GM20431 (cell line): ENCODE measurements around the gene GIMAP5.
"Not testable (repeated sequence)": the region's sequence is repeated elsewhere in the genome, so short reads cannot be mapped to it uniquely, and the experiment has no call there.

ENCODE experiments used
- in situ Hi-C: fragments of 300-500 bp; cut with MseI, MboI; formaldehyde crosslinking; loops from one replicate; pipeline ENCODE4 v1.15.0; 2020; ENCODE audit warnings: low sequenced_read_pairs; ENCODE audit not compliant: unreplicated experiment

GIMAP5 gene

DNA sequence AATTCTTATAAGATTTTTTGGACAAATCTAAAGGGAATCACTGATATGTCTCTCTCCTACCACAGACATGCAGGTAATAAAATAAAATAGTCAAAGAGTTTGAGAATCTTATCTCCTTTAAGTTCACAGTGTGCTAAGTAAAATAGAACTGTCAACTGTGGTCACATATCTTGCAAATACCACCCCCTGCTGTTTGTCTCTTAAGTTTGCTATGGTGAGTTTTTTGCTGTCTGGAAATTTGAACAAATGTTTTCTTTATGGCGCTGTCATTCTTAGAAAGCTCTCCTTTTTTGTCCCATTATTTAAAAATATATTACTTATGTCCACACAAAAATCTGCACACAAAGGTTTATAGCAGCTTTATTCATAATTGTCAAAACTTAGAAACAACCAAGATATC is 19.6 kb downstream of the GIMAP5 start:
- in situ Hi-C loops, result no loop called here

DNA sequence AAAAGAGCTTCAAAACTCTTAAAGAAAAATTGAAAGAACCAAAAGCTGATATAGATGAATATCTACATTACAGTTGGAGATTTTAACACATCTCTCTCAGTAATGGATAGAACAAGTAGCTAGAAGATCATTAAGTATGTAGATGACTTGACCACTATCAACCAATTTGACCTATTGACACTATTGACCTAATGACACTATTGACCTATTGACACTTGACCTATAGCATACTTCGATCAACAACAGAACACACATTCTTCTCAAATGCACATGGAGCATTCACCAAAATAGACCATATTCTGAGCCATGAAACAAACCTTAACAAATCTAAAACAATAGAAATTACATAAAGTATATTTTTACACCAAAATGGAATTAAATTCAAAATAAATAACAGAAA is 22.3 kb downstream of the GIMAP5 start:
- in situ Hi-C loops, result no loop called here

DNA sequence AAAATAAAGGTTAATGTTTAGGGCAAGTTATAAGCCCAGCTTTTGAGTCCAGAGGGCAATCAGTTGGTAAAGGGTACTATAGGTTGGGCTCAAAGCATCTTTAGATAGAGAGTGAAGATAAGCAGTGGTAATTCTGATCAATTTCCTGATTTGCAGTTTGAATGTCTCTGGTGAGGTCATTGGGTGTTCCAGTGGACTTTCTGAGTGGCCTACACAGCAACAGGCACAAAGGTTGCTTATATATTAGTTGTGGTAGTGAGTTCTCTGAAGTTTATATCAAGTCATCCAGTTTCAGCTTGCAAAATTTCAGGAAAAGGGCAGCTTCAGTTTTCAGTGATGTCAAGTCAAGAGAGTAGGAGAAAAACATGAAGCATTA is 29.1 kb downstream of the GIMAP5 start:
- in situ Hi-C loops, result no loop called here

DNA sequence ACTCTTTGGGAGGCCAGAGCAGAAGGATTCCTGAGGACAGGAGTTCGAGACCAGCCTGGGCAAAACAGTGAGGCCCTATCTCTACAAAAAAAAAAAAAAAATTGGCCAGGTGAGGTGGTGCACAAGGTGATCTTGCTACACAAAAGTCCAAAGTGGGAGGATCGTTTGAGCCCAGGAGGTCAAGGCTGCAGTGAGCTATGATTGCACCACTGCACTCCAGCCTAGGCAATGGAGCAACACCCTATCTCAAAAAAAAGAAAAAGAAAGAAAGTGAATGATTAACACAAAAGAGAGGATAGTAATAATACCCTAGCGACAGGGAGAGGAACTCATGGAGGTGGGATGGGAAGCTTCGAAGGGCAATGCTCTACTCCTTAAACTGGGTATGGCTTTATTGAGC is 32.5 kb downstream of the GIMAP5 start:
- in situ Hi-C loops, result no loop called here

DNA sequence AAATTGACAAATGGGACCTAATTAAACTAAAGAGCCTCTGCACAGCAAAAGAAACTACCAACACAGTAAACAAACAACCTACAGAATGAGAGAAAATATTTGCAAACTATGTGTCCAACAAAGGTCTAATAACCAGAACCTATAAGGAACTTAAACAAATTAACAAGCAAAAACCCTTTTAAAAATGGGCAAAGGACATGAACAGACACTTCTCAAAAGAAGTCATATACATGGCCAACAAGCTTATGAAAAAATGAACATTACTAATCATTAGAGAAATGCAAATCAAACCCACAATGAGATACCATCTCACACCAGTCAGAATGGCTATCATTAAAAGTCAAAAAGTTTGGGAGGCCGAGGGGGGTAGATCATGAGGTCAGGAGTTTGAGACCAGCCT is 36.9 kb downstream of the GIMAP5 start:
- in situ Hi-C loops, result not testable (repeated sequence)

DNA sequence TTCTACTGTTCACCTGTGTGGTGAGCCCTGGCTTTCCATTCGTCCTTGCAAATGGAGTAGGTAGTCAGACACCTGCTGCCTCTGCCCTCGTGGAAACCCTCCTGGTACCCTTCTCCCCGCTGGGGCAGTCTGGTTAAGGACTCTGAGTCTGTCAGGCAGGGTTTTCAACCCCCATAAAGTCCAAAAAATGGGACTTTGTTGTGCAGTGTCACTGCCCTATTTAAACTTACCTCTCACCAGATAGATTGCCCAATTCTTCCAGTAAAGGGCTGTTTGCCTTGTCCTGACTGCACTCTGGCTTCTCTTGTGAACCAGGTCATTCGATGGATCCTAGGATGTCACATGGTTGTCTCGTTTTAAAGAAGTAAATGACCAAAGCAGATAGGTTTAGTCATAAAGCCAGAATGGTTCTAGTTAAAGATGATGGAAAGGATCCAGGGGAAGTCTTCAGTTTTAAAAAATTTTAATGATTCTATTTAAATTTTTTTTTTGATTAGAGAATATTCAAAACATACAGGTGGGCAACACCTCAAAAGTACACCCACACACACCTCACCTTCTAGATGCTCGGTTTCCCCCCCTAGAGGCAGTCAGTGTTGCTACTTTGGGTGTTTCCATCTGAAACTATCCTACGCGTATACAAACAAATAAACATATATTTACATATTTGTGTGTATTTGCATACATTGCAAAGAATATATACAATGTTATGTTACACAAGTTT is 41.0 kb downstream of the GIMAP5 start:
- in situ Hi-C loops, result loop anchor here (25.0 kb wide), 1 partner anchor 209 kb away; the partner anchor contains the start of genes KCNH2 and NOS3

DNA sequence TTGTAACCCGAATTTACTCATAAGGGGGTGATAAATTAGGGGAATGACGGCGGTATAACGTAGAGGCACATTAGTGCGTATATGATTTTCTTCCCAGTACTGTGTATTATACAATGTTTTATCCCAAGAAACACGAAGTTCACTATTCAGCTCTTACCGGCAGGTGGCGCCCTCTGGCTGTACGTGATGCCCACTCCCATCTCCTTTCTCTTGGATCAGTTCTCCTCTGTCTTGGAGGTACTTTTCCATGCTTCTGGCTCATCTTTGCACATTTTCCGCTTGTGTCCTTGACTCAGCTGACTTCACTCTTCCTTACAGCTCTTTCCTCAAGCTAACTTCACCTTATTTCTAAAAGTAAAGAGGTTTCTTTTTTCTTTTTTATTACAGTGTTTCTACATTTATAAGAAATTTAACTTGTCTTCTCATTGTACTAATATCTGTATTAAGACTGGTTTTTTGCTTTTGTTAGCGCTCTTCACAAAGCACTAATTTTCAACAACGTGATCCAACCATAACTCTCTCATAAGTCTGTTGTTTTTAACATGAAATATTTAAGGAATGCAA is 41.6 kb downstream of the GIMAP5 start:
- in situ Hi-C loops, result loop anchor here (25.0 kb wide), 1 partner anchor 208 kb away; the partner anchor contains the start of genes KCNH2 and NOS3

DNA sequence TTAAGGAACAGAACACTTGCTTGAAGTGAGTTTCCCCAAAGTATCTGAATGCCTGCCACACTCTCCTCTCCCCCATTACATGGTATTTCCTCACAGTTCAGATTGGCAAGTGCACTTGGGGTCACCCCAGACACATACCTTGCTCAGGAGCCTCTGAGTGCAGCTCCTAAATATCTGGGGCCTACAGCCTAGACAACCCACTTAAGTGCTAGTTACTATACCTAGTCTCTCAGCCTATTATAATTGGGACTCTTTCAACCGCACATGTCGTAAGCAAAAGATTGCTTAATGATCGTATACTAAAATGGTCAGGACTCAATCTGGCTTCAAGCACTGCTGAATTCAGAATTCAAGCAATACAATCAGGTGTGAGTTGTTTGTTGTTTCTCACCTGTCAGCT is 43.1 kb downstream of the GIMAP5 start:
- in situ Hi-C loops, result loop anchor here (25.0 kb wide), 1 partner anchor 207 kb away; the partner anchor contains the start of genes KCNH2 and NOS3

DNA sequence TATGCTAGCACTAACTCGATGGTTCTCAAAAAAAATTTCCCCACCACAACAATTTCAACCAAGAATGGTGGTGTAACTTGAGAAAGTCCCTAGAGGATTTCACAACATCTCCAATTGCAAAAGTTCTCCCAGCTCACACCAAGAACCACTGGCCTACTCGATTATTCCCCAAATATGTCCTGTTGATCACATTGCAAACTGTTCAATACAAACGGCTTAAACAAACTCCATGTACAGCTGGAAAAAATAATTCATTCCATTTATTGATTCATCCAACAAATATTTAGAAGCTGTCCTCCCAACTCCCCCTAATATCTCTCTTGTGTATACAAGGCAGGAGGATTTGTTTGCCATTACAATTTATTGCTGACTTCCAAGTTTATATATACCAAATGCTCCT is 43.9 kb downstream of the GIMAP5 start:
- in situ Hi-C loops, result loop anchor here (25.0 kb wide), 1 partner anchor 206 kb away; the partner anchor contains the start of genes KCNH2 and NOS3

DNA sequence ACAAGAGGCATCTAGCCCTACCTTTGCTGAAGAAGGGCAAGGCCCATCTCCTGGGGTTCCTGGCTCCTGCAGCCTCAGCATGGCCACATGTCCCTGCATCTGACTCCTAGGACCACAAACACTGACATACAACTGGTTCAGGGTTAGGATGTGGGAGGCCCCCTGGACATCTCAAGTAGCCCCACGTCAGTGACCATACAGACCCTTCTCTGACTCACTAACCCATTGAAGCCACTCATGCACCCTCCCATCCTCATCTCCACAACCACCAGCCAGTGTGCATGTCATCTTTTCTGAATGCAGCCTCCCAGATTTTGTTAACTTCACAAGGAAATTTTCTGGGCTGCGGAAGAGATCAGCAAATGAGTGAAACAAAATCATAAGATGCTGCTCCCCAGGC is 44.7 kb downstream of the GIMAP5 start:
- in situ Hi-C loops, result loop anchor here (25.0 kb wide), 1 partner anchor 205 kb away; the partner anchor contains the start of genes KCNH2 and NOS3

DNA sequence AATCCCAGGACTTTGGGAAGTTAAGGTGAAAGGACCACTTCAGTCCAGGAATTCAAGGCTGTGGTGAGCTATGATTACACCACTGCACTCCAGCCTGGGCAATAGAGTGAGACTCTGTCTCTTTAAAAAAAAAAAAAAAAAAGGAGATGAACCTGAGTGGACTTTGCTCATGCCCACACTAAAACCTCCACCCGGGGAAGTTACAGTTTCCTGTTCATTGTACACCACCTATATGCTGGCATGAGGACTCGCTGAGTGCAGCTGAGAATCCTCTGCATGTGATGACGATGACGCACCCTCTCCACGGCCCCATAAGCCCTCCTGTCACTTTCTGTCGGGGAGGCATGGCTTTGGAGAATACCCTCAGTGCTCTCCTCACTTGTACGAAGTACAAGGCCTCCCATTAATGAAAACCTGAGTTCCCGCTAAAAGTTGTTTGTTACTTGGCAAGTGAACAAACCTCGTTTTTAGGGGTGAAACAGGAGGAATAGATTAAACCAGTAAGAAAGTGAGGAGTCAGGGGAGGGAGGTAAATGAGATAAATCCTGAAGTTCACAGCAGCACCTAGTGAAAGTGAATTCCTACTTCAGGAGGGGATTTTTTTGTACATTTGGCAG is 47.0 kb downstream of the GIMAP5 start:
- in situ Hi-C loops, result loop anchor here (25.0 kb wide), 1 partner anchor 203 kb away; the partner anchor contains the start of genes KCNH2 and NOS3

DNA sequence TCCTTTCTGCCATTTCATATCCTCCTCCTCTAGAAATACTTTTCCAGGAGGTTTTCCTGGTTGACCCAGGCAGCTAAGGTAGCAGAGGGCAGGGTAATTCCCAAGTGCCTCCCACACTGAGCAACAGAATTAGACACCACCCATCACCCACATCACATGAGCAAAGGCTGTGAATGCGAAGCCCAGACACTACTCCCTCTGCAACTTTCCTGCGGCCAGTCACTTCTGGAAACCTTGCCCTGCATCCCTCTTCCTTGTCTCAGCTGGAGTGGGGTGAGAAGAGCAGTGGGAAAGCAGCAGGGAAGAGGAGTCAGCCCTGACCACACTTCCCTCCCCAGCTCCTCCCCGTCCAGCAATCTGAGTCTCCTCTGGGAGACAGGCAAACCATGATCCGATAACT is 47.7 kb downstream of the GIMAP5 start:
- in situ Hi-C loops, result loop anchor here (25.0 kb wide), 1 partner anchor 202 kb away; the partner anchor contains the start of genes KCNH2 and NOS3

DNA sequence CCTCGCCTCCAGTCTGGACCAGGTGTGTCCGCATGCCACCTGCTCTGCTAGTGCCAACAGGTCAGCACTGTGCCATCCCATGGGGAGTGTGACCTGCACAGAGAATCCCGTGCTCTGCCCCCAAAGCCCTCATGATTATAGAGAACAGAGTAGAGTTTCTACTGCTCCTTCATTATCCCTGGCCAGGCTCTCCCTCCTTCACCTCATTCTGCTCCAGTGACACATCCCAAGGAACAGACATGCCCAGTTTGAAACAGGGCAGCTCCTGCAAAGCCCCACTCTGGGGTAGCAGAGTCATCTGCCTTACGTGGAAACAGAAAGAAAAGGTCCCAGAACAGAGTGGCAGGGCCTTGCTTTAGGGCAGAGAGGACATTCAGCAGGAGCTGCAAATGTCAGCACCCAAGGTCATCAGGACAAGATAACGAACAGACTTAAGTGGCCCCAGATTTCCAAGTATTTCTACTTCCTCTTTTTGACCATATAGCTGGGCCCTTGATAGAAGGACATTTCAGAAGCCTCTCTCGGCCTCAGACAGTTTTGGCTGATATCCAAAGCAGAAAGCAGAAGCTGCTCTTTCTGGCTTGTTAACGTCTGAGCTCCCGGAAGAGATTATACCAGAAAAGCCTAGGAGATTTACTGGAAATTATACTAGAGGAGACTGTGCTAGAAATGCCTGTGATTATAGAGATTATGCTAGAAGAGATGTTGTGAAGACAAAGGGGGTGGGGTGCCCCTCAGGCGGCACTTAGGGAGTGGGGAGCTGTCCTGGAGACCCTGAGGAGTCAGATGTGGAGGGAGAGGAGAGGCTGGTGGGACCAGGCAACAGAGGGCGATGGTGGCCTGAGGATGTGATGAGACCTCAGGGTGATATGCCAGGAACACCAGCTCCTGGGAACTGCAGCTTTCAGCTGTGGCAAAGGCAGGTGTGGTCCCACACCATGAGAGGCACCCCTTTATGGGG is 50.4 kb downstream of the GIMAP5 start:
- in situ Hi-C loops, result loop anchor here (25.0 kb wide), 1 partner anchor 200 kb away; the partner anchor contains the start of genes KCNH2 and NOS3

DNA sequence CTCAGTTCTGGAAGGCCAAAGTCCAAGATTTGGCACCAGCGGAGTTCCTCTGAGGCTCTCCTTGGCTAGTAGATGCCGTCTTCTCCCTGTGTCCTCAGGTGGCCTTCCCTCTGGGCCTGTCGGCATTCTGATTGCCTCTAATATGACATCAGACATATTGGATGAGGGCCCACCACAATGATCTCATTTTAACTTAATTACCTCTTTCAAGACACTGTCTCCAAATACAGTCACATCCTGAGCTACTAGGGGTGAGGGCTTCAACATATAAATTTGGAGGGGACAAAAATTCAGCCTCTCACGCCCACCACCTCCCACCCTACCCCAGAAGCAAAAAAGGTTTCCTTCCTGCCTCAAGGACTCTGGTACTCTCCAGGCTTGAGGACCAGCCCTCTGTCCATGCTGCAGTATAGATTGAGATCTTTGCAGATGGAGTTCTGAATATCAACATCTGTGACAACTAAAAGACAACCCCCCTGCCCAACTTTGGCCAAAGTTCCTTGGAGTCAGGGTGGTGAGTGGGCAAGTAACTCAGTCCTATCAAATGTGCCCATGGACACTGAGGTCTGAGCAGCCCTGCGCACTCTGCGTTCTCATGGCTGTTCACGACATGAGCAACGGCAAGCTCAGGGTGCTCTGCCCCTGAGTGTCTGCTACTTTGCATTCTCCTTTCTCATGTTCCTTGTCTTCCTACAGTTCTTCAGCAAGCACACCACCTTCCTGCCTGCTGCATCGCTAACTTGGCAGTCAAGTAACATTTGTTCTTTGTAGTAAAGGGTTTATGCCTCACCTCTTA is 51.5 kb downstream of the GIMAP5 start:
- in situ Hi-C loops, result loop anchor here (25.0 kb wide), 1 partner anchor 199 kb away; the partner anchor contains the start of genes KCNH2 and NOS3

DNA sequence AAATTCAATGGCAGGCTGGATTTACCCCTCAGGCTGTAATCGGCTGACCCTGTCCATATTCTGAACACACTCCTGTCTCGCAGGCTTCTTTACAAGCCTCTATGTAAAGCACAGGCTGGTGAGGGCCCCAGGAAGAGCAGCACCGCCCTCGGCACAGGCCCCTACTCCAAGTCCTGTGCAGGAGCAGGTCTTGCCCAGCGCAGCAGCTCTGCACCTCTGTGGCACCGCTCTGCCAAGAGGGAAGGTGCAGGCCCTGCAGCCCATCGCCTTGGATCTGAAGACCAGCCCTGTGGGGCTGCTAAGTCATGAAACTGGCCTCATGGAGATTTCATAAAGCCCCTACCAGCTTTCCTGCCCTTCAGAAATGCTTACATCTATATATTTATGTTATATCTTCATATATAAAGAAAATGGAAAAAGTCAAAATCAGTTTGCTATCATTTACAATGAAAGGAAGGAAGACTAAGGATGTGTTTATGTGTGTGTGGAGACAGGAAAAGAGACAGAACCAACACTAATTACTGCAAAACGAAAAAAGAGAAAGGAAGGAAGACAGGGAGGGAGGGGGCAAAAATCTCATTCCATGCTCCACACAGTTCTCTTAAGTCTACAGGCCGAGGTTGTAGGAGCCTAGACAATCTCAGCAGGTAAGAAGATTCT is 53.3 kb downstream of the GIMAP5 start:
- in situ Hi-C loops, result loop anchor here (25.0 kb wide), 1 partner anchor 197 kb away; the partner anchor contains the start of genes KCNH2 and NOS3

DNA sequence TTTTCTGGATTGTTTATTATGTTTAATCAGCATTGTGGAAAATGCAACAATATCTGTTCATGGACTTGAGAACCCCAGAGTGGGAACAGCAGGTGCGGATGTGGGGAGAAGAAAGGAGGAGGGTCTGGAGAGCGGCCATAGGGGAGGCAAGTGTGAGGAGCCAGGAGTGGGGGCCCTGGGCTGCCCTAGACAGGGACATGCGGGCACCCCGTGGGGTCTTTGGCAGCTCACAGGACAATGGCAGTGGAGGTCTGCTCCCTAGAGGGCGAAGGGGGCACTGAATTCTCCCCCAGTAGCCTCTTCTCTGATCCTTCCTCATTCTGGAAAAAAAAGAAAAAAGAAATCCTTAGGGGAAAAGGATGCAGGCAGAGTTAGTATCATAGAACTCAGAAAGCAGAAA is 54.1 kb downstream of the GIMAP5 start:
- in situ Hi-C loops, result loop anchor here (25.0 kb wide), 1 partner anchor 196 kb away; the partner anchor contains the start of genes KCNH2 and NOS3

DNA sequence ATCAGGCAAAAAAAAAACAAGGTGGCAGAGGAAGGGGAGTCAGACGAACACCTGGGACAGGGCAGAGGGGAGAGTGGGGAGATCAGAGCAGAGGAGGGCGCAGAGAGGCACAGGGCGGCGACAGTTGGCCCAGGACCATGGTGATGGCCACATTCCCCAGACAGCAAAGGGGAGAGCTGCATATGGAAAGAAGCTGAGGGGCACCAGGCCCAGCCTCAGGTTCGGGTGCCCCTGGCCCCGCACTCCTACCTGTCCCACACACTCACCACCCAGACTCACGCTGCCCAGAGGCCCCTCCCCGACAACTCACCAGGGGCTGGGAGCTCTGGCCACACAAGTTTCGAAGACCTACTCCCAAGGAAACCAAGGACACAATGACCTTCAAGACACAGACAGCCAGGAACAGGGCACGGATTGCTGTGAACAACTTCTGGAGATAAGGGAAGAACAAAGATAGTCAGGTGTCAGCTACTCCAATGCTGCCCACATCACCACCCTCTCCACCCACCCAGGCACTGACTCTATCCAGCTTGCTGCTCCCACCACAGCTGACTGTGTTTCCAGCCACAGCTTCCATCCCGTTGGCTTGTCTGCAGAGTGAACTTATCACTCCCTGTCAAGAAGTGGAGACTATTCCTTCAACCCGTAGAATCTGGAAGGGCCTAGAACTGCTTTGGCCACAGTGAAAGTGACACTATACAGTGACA is 54.7 kb downstream of the GIMAP5 start:
- in situ Hi-C loops, result loop anchor here (25.0 kb wide), 1 partner anchor 195 kb away; the partner anchor contains the start of genes KCNH2 and NOS3
